GM23248 (cell line): ENCODE results near the gene TP53TG3F.
"Not testable (repeated sequence)": the region's sequence is repeated elsewhere in the genome, so short reads cannot be mapped to it uniquely, and the experiment has no call there.

Experiments used
- EZH2 ChIP-seq: fragments of 200-600 bp; sonication (generic); IDR thresholded peaks from 2 replicates; pipeline ENCODE4 v1.6.1; 2018; ENCODE audit warnings: antibody characterized with exemption, mild to moderate bottlenecking; ENCODE audit not compliant: insufficient read depth, poor library complexity, severe bottlenecking
- EZH2phosphoT487 ChIP-seq: fragments of 200-600 bp; sonication (generic); IDR thresholded peaks from 2 replicates; pipeline ENCODE4 v1.6.1; 2018; ENCODE audit warnings: antibody characterized with exemption, moderate library complexity, mild to moderate bottlenecking, low read depth; ENCODE audit not compliant: insufficient read depth

DNA sequence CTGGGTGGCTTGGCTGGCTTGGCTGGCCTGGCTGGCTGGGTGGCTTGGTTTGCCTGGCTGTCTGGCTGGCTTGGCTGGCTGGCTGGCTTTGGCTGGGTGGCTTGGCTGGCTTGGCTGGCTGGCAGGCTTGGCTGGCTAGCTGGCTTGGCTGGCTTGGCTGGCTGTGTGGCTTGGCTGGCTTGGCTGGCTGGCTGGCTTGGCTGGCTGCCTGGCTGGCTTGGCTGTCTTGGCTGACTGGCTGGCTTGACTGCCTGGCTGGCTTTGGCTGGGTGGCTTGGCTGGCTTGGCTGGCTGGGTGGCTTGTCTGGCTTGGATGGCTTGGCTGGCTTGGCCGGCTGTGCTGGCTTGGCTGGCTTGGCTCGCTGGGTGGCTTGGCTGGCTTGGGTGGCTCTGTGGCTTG, 32.2 kb downstream of the TP53TG3F start:
- TF ChIP-seq EZH2, EZH2phosphoT487: not testable (repeated sequence)
